GM21447 (cell line): ENCODE data around the gene RERE.
"Not testable (repeated sequence)": the region's sequence is repeated elsewhere in the genome, so short reads cannot be mapped to it uniquely, and the experiment has no call there.

Experiments used
- ATAC-seq: cut with Tn5 transposase; IDR thresholded peaks from one replicate; pipeline ENCODE4 v1.9.1; 2021; ENCODE audit not compliant: unreplicated experiment

RERE gene

DNA sequence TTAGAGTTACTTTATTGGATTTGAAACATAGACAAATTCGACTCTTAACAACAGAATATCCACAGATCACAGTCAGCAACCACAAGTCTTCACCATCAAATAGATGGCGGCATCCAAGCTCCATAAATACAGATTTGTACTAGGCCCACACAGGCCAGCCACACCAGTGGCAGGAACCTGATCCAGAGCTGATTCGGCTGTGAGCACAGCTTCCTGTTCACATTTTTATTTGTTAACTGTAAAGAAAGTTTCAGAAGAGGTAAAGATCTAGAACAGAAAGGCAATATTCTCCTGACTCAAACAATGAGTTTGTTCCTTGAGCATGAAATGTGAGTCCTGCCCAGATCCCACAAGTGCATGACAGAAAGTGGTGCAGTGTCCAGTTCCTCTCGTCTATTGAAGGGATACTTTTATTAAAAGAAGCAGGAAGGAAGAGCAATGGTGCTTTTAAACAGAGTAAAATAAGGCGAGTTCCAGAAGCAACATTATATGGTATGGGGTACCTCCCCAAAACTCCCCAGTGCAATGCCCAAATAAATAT lies 293.7 kb downstream of the RERE start:
- no peak for ATAC-seq

DNA sequence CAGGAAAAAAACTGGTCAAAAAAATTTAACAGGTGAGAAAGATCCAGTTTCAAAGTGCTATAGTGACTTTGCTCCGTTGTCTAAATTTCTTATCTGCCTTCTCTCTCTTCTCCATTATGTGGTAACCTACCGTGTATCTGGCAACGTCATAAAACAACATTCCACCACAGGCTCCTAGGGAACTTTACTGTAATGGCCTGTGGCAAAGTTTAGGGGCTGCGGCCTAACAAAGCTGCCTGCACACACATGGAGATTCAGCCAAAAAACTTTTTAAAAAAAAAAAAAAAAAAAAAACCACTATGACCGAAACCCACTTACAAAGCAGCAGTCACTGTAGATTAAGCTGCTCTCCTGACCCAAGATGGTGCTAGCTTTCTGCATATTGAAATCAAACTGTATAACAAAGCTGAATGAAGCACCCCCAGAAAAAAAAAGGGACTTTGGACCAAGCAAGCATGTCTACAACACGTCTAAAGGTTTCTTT lies 296.9 kb downstream of the RERE start:
- ATAC-seq: no peak

DNA sequence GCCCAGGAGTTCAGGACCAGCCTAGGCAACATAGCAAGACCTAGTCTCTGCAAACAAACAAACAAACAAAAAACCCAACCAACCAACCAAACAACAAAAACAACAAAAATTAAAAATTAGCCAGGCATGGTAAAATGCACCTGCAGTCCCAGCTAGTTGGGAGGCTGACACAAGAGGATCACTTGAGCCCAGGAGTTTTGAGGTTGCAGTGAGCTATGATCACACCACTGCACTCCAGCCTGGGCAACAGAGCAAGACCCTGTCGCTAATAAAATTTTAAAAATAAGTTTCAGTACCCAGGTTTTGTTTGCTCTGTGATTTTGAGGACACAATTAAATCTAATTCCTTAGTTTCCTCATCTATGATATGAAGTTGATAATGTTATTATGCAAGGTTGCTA lies 298.3 kb downstream of the RERE start:
- ATAC-seq: no peak

DNA sequence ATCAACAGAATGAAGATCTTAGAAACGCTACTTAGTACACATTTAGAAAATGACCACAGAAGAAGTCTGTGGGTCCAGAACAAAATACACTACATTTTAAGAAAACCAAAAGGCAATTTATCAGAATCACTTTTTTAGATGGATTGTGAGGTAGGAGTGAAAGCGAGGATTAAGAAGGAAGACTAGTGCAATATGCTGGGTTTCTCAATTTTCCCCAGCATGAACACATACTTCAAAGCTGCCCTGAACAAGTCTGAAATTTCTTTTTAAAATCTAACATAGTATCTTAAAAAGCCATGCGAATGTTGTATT lies 299.0 kb downstream of the RERE start:
- ATAC-seq: no peak

DNA sequence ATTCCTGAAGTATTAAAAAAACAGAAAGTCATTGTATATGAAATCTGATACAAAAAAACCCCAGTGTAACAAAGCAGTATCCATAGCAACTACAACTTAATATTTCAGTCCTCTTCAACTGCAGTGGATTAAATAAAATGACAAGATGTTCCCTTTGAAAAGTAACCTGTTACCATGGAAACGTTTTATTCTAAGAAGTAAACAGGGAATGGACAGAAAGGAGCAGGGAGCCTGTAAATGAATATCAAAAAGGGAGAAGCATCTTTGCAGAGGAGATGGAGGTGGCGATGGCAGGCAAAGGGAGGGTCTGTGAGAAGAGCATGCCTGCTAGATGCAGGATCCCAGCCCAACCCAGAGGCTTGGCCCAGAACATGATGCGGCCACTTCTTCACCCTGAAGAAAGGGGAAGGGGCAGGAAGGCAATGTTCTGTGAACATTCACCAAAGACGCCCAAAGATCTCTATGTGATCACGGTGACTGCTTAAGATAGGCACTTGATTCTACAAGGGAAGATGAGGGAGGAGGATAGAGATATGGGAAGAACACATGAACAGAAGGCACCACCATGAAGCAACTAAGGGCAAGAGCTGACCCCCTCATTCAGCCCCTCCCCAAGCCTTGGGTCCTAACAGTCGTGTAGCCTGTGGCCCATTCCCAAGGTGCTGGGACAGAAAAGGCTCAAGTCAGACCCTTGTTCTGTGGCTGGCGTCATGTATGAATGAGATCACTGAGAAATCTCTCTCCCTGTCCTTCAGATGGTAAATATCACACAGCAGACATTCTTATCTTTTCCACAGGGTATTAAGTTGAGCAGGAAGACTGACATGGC lies 299.6 kb downstream of the RERE start:
- ATAC-seq: no peak

DNA sequence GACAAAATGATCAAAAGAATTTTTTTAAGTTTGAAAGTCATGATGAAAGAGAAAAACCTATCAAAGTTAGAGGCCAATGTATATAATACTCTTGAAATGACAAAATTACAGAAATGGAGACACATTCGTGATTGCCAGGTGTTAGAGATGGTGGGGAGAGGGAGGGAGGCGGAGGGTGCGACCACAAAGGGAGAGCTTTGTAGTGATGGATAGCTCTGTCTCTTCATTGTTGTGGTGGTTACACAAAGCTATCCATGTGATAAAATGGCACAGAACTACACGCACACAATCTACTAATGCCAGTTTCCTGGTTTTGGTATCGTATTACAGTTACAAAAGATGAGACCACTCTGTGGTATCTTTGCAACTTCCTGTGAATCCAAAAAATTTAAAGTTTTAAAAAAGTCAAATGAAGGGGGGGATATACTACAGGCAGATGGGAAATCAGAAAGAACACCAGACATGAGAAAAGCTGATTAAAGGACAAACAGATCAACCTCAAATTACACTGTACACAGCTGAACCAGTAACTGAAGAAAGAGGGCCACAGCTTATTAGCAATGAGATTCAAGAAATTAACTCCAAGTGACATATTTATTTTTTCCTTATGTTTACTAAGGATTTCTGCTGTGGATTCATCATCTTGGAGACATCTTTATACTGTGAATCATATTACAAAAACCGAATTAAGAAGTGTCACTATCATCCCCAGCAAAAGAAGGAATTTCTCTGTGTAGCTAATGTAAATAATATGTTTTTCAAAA lies 300.5 kb downstream of the RERE start:
- no peak for ATAC-seq

DNA sequence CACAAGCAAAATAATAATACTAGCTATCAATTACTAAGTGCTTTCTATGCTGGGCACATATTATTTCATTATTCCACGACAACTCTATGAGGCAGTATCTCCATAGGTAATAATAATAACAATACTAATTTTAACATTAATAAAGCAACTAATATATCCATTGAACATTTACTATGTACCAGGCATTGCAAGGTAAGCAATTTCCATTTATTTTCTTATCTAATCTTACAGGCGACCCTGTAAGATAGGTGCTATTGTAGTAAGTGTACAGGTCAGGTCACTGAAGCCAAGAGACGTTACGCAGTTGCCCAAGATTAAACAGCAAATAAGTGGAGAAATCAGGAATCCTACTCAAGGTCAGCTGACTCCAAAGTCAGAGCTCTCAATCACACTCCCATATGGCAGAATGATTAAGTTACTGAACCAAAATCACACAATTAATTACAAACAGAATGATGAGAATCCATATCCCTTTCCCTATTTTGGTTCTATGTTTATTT lies 301.1 kb downstream of the RERE start:
- ATAC-seq: no peak

DNA sequence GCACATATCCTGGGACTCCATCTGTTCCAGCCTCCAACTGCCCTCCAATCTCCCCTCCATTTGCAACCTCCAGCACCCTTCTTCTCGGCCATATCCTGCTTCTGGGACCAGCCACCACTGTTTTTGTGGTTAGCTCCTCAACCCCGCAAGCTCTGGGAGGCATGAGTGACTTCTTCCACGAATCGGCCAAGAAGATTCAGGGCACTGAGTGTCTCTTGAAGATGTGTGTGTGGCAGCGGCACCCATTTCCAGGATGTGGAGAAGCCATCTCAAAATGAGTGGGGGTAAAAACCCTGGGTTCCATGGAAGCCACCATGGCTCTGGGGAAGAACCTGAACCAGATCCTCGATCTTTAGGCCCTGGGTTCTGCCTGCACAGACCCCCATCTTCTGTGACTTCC lies 304.9 kb downstream of the RERE start:
- no peak for ATAC-seq

DNA sequence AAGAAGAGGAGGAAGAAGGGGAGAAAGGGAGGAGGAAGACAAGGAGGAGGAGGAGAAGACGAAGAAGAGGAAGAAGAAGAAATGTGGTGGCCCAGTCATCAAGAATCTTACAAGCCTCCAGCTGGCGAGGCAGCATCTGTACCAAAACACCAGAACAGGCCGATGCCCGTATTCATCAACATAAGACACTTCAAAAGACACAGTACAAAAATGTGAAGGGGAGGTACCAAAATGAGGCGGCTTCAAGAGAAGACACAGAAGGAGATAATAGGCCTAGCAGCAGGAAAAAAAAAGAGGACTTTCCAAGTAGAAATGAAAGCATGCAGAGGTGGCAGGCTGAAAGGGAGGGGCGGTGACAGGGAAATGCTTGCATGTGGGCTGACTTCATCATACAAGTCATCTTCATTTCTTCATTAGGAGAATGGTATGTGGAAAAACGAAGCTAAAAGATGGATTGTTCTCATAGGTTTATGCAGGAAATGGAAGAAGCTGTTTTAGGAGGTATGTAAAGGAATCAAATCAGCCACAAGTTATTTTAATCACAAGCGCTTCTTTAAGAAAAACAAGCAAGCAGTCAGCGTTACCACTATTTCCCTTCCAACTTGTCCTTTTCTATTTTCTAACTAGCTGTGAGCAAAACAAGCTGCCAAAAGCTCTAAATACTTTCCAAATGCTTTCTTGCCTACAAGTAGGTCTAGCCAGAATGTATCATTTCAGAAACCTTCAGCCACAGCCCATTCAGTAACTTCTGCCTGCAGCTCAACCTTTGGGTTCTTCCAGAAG lies 307.2 kb downstream of the RERE start:
- no peak for ATAC-seq

DNA sequence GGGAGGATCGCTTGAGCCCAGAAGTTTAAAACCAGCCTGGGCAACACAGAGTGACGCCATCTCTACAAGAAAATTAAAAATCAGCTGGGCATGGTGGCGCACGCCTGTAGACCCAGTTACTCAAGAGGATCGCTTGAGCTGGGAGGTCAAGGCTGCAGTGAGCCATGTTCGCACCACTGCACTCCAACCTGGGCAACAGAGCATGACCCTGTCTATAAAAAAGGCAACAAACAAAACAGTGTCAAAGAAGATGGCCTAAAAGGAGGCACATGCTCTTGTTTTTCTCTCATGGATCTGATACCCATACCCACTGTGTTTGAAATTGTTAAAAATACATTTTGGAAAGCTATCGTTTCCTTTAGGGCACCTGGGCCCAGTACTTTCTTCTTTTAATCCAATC lies 307.9 kb downstream of the RERE start:
- ATAC-seq: no peak

DNA sequence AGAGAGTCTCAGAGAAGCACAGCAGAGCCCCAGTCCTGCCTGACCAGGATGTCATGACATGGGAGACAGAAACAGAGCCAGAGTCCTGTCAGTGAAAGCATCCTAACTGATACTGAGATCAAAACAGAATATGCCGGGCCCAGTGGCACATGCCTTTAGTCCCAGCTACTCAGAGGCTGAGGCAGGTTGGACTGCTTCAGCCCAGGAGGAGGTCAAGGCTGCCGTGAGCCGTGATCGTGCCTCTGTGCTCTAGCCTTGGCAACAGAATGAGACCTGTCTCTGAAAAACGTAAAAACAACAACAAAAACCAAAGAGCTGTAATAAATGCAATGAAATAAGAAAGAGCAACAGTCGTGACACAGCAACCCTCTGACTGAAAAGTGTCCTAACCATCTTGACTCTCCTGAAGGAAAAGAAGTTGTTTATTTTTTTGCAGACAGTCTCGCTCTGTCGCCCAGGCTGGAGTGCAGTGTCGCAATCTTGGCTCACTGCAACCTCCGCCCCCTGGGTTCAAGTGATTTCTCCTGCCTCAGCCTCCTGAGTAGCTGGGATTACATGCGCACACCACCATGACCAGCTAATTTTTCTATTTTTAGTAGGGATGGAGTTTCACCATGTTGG lies 310.3 kb downstream of the RERE start:
- ATAC-seq: no peak

DNA sequence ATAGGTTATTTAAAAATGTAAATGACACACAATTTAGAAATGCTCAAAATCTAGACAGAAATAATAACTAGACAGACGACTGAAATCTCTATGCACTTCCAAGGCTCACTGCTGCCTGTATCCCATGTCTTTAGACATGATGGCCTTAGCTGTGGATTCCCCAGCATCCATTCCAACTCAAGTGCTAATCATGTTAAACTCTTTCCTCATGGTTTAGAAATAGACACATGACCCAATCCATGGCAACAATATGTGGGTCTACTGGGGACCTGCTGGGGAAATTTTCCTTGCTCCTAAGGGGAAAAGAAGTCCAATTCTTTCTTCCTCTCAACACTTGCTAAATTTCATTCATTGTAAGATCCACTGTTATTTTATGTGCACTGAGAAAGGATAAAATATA lies 311.0 kb downstream of the RERE start:
- no peak for ATAC-seq

DNA sequence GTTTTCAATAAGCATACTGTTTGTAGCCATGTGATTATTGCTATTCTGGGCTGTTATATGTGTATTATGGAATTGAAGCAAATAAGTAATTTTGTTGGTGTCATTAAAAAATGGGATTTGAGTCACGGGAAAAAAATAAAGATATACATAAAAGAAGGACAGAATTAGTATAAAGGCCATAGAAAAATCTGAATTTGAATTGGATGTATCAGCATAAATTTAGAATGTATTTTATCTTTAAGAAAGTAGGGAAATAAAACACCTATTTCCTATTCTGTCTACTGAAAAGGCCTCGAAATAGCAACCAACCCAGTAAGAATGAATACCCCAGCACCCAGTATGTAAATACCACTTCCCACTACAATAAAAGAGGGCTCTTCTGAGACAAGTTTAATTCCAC lies 313.6 kb downstream of the RERE start:
- ATAC-seq: no peak

DNA sequence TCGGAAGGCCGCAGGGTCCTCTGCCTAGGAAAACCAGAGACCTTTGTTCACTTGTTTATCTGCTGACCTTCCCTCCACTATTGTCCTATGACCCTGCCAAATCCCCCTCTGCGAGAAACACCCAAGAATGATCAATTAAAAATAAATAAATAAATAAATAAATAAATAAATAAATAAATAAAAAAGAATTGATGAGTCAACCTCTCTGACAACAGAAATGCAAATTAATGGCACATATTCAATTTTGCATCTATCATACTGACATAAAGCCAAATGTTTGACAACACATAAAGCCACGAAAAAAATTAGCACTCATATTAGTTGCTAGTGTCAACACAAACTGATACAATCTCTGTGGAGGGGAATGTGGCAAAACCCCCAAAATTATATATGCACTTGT lies 314.5 kb downstream of the RERE start:
- ATAC-seq: not testable (repeated sequence)

DNA sequence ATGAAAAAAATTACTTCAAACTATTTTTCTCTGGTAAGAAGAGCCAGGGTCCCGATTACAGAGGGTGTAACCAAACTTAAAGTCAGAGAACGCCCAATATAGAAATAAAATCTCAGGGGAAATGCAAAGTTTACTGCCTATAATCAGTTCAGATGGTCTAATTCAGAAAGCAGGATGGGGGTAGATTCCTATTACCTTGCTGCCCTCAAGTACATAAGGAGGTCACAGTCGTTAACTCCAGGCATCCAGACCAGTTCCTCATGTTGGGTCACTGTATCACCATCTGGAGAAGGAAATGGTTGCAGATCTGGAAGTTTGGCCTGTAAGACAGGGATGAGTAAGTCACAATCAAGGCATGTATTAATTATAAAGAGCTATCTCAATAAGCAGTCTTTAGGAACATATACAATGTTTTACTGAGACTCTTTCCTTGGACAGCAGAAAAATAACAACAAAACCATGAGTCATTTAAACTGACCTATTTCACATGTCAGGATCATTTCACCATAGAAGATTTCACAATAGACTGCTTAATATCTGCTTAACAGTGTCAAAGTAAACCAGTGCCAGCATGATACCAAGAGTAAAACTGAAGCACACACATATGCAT lies 320.1 kb downstream of the RERE start:
- no peak for ATAC-seq

DNA sequence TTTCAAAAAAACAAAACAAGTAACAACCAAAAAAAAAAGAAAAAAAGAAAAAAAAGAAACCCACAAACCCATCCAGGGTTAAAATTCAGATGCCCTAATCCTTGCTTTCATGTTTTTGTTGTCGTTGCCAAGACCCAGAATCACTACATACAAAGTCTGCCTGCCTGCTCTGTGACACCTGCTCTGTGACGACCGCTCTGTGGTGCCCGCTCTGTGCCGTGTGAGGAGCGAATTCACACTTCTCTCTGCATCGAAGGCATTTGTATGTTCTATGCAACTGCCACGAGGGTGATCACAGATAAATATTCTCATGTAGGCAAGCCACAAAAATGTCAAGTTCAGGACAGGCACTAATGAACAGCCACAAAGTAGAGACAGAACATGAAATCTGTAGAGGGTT lies 321.0 kb downstream of the RERE start:
- ATAC-seq: peak; percentile 54

DNA sequence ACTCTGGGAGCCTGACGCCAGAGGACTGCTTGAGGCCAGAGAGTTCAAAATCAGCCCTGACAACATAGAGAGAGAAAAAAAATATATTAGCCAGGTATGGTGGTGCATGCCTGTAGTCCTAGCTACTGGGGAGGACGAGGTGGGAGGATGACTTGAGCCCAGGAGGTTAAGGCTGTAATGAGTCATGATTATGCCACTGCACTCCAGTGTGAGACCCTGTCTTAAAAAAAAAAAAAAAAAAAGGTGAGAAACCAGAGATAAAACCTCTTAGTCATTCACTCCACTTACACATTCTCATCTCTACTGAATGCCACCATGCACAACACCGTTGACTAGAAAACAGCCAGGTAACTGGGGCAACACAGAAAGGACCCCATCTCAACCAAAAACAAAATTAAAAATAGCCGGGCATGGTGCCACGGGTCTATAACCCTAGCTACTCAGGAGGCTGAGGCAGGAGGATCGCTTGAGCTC lies 321.5 kb downstream of the RERE start:
- peak; percentile 49 for ATAC-seq

DNA sequence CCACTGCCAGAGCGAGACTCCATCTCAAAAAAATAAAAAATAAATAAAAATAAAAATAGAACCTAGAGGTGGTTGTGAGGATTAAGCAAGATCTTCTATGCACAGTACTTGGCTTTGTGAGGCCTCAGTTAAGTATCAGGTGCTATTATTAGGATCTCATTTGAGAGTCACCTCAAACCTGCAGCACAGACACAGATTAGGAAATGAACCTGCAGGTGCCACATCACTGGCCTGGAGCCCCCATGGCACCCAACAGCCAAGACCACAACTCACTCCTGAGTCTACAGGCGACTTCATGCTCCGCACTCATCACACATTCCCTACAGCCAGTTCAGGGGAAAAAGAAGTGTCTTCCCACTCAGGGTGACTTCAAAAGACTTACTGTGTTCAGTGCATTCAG lies 322.8 kb downstream of the RERE start:
- no peak for ATAC-seq

DNA sequence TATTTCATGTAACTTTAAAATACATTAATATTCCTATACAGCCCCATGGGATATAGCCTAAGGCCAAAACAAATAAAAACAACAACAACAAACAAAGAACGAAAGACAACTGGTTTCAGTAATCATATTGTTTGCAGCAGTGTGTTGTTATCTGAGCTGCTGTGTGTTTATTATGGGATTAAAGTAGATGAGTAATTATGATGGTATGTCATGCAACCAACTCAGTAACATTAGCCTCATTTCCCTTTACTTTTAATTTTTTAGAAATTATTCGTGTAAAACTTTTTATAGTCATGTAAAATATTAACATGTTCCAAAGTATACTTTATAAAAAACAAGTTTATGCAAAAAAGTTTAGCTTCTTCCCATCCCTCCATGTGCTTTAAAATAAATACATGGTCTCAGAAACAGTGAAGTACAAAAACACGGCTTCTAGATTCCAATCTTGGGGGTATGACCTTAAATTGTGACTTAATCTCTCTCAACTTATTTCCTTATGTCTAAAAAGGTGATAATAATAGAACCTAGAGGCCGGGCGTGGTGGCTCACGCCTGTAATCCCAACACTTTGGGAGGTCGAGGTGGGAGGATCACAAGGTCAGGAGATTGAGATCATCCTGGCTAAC lies 323.4 kb downstream of the RERE start:
- ATAC-seq: no peak

DNA sequence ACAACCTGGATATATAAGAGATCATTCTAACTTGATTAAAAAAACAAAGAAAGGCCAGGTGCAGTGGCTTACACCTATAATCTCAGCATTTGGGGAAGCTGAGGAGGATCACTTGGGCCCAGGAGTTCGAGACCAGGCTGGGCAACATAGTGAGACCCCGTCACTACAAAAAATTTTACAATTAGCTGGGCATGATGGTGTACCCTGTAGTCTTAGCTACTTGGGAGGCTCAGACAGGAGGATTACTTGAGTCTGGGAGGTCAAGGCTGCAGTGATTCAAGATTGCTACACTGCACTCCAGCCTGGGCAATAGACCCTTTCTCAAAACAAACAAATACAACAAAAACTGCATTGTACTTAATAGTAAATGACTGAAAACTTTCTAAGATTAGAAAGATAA lies 330.2 kb downstream of the RERE start:
- ATAC-seq: no peak
